ENCODE results near the gene FAM25G. TPM values are rescaled to one million over a fixed set of nuclear protein-coding genes. Genes with fewer than 3 reads are reported as not detected.
"Not testable (repeated sequence)": the region's sequence is repeated elsewhere in the genome, so short reads cannot be mapped to it uniquely, and the experiment has no call there.

Gene FAM25G
- total and polyA plus RNA-seq, 2 of the 4 experiments (the other 2 are of a cell fraction), result not detected

- POLR2A ChIA-PET (ENCODE audit: unreplicated experiment); H3K18ac ChIP-seq (ENCODE audit: low read depth, low read length); BruUV-seq (replicated peaks); H3K9me1 ChIP-seq (ENCODE audit: insufficient read depth, low read length); H3K4me1 ChIP-seq (ENCODE audit: control insufficient read depth, insufficient read depth, low read length); H2BK5ac ChIP-seq (ENCODE audit: low read depth, low read length, poor library complexity, severe bottlenecking); H2AK5ac ChIP-seq (ENCODE audit: low read depth, low read length); H4K8ac ChIP-seq (ENCODE audit: low read depth in 2 of 2, low read length in 2 of 2); H4K5ac ChIP-seq (ENCODE audit: low read depth, low read length); dilution Hi-C loops (cut with HindIII; ENCODE audit: low sequenced_read_pairs, unreplicated experiment); H2AFZ ChIP-seq (replicated peaks; ENCODE audit: low read length, poor library complexity); H2AK9ac ChIP-seq (replicated peaks; ENCODE audit: low read depth, low read length, poor library complexity); H2BK20ac ChIP-seq (ENCODE audit: low read depth, low read length); H2BK15ac ChIP-seq (ENCODE audit: low read depth, low read length); H3K4ac ChIP-seq (ENCODE audit: low read depth, low read length); DNase-seq; intact Hi-C loops (cut with micrococcal nuclease); H3K4me3 ChIP-seq (ENCODE audit: insufficient read depth, low read depth, low read length); H4K20me1 ChIP-seq (ENCODE audit: insufficient read depth, low read length); in situ Hi-C loops (cut with MboI; ENCODE audit: low sequenced_read_pairs); H3K56ac ChIP-seq (ENCODE audit: extremely low read depth, insufficient read depth, low read length); H3K79me1 ChIP-seq (ENCODE audit: low read depth in 1 of 2, low read length in 2 of 2); H3K36me3 ChIP-seq (ENCODE audit: control insufficient read depth, insufficient read depth, low read length); H3K14ac ChIP-seq (replicated peaks; ENCODE audit: low read depth, low read length); H3K27ac ChIP-seq (ENCODE audit: insufficient read depth, low read length); CTCF ChIA-PET; H3K23ac ChIP-seq (ENCODE audit: low read depth, low read length); H3K4me2 ChIP-seq (ENCODE audit: low read depth, low read length); ATAC-seq (ENCODE audit: low read depth); H3K9ac ChIP-seq (ENCODE audit: low read depth, low read length); H4K91ac ChIP-seq (ENCODE audit: insufficient read depth, low read depth, low read length); H3K9me3 ChIP-seq (ENCODE audit: control insufficient read depth, insufficient read depth, low read length): not testable (repeated sequence)
- WGBS, 2 experiments (ENCODE audit: extremely low coverage in 2 of 2, insufficient read length in 1 of 2), result 91% methylated on average over 5 of the region's 9 CpGs; no CpG with 5 or more reads in 1 of the 2 experiments
- Histone ChIP-seq H2BK120ac (ENCODE audit: low read depth, low read length) (0 out of 2 replicates have a peak overlapping the region, but pooled peaks have one; percentile 8), H3K27me3 (ENCODE audit: control insufficient read depth, insufficient read depth, low read length) (peaks cover 23% of the 10 kb centered on the region; the same call in 1 of the 2 replicates)
These were observed 36.0 kb downstream of the FAM25G start for GRCh38 chr10:47455350-47456078.

Data from IMR-90 (cell line).